ENCODE results near the gene FASN. TPM values are rescaled to one million over a fixed set of nuclear protein-coding genes. Genes with fewer than 3 reads are reported as not detected.

Gene FASN
- total RNA-seq, 8 experiments from 2014 or later, result 32.4 to 333 (median 89.0) TPM

DNA sequence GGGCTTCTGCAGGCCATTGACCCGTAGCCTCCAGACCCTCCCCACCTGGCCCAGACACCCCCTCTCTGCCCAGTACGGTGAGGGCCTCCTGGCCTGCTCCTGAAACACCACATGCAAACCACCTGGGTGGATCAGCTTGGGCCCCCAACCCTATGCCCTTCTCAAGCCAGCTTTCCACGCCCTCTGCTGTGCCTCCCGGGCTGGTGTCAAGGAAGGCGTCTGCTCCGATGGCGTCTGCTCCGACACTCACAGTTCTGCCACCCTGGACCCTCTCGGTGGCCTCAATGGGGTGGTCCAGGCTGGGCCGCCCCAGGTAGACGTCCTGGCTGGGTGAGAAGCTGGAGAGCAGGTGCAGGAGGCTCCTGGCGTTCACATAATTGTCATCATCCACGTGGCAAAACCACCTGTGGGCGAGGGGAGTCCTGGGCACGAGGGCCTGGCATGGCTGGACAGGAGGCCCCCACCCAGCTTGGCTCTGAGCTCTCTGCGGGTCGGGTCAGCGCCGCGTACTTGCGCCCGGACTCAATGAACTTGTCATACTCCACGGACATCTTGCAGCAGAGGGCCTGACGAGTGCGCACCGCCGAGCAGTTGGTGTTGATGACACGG lies 47.8 kb downstream of the FASN start:
- Histone ChIP-seq H3K4me3 (peak overlapping the region; percentile 75 to 100 (median 96)), H3K4me1 (replicated peaks in 1 of 2) (peaks cover 7 to 12% of the 10 kb centered on the region in 2 donors), H3K27ac (no peak overlapping the region)
- WGBS, 10 experiments, result 75 to 92% (median 80%) methylated on average over 1 to 9 of the region's 28 CpGs; no CpG with 5 or more reads in 5 of the 10 experiments
- no peak for ATAC-seq (replicated peaks in 6 of 8)
- in situ Hi-C loops (cut with MboI; ENCODE audit: low pct_unique_long_range_greater_than_20kb in 2 of 9, low sequenced_read_pairs in 9 of 9, unreplicated experiment in 9 of 9), result no loop called here

DNA sequence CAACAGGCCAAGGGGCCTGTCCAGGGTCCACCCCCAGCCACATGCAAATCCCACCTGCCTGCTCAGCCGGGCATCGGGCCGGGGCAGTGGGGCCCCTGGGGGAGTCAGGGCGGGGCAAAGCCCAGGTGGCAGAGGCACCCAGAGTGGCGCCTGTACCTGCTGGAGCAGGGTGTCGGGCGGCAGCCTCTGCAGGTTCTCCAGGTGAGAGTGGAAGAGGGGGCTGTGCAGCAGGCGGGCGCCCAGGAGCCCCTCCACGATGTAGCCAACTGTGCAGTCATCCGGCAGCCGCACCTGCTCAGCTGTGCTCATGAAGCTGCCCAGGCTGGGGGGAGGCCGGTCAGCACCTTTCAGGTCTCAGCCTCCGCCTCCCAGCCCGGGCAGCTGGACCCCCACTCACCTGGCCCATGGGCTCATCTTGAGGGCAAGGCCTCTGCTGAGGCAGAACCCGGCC lies 48.5 kb downstream of the FASN start:
- ATAC-seq (replicated peaks in 6 of 8), result no peak
- in situ Hi-C loops (cut with MboI; ENCODE audit: low pct_unique_long_range_greater_than_20kb in 2 of 9, low sequenced_read_pairs in 9 of 9, unreplicated experiment in 9 of 9), result loop anchor here in 4 of 9 experiments (25.0 kb wide), 2 partner anchors 88 to 113 kb away; no protein-coding TSS in a partner anchor
- Histone ChIP-seq H3K27ac (no peak overlapping the region), H3K4me1 (replicated peaks in 1 of 2) (peaks cover 7 to 12% of the 10 kb centered on the region in 2 donors), H3K4me3 (no peak overlapping the region)
- WGBS, 10 experiments, result 96 to 100% (median 100%) methylated on average over 1 to 3 of the region's 16 CpGs; no CpG with 5 or more reads in 7 of the 10 experiments

DNA sequence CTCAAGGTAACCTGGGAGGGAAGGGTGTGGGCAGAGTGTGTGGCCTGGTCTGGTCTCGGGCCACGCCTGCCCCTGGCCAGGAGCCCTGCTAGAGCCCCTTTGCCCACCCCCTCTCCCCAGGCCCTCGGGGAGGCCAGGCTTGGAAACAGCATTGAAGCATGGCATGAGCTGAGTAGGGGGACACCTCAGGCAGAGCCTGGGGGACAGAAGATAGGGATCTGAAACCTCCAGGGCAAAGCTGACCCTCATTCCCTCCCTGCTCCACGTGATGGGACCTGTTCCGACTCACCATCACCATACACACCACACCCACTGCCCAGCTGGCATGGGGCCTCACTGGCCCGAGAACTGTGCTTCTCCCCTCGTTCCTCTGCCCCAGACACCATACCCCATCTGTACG lies 48.9 kb downstream of the FASN start:
- Histone ChIP-seq H3K4me3 (no peak overlapping the region), H3K4me1 (replicated peaks in 1 of 2) (peaks cover 7 to 12% of the 10 kb centered on the region in 2 donors), H3K27ac (no peak overlapping the region)
- no peak for ATAC-seq (replicated peaks in 6 of 8)
- in situ Hi-C loops (cut with MboI; ENCODE audit: low pct_unique_long_range_greater_than_20kb in 2 of 9, low sequenced_read_pairs in 9 of 9, unreplicated experiment in 9 of 9), result loop anchor here in 4 of 9 experiments (25.0 kb wide), 2 partner anchors 88 to 113 kb away; no protein-coding TSS in a partner anchor
- 20 to 40% methylated on average over 1 of the region's 8 CpGs; no CpG with 5 or more reads in 8 of the 10 experiments for WGBS, 10 experiments

DNA sequence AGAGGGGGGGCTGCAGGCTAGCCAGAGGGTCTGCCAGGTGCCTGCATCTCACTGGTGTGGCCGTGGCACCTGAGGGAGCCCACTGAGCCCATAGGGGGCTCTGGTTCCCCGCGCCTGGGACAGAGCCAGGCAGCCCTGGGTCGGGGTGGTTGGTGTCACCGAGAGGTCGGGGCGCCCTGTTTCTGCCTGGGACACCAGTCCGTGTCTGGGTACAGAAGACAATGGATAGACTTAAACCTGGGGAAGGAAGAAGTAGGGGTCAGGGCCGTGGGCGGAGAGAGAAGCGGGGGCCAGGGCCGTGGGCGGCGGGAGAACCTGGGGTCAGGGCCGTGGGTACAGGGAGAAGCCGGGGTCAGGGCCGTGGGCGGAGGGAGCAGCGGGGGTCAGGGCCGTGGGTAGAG lies 49.5 kb downstream of the FASN start:
- ATAC-seq (replicated peaks in 6 of 8), result no peak
- WGBS, 10 experiments, result 100% methylated on average over 4 of the region's 20 CpGs; no CpG with 5 or more reads in 9 of the 10 experiments
- H3K4me1 ChIP-seq (replicated peaks in 1 of 2), result peaks cover 7 to 12% of the 10 kb centered on the region in 2 donors

DNA sequence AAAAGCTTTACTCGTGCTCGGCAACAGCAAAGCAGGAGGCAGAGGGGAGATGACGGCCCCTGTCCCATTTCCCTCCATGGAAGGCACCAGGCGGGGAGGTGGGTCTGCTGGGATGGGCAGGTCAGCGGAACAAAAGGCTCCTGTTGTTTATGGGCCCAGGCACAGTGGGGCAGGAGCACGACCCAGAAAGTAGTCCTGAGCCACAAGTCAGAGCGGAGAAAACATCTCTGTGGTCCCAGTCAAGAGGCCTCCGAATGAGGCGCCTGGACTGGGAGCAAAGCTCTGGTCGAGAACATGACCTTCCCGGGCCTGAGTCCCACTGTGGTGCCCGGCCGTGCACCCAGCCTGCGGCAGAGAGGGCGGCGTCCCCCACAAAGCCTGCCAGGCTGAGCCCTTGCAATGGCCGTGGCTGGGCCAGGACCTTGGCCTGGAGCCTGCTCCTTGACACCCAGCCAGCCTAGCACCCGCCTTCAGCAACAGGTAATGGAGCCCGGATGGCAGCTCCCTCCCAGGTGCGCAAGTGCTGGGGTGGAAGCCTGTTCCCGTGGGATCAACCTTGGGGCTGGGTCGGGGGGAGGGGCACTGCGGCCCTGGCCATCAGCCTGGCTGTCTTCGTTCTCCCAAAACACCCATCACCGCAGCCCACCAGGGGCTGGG lies 50.0 kb downstream of the FASN start:
- H3K4me3 ChIP-seq, result no peak overlapping the region
- ATAC-seq (replicated peaks in 6 of 8), result no peak
- WGBS, 10 experiments, result 53 to 100% (median 81%) methylated on average over 1 to 6 of the region's 25 CpGs; no CpG with 5 or more reads in 3 of the 10 experiments
- H3K4me1 ChIP-seq (replicated peaks in 1 of 2), result peaks cover 6 to 10% of the 10 kb centered on the region in 2 donors
- H3K27ac ChIP-seq, result no peak overlapping the region
- in situ Hi-C loops (cut with MboI; ENCODE audit: low pct_unique_long_range_greater_than_20kb in 2 of 9, low sequenced_read_pairs in 9 of 9, unreplicated experiment in 9 of 9), result loop anchor here in 4 of 9 experiments (25.0 kb wide), 2 partner anchors 89 to 114 kb away; no protein-coding TSS in a partner anchor

More for the DNA sequence above, 49.5 kb downstream of the FASN start:
- in situ Hi-C loops (cut with MboI; ENCODE audit: low pct_unique_long_range_greater_than_20kb in 2 of 9, low sequenced_read_pairs in 9 of 9, unreplicated experiment in 9 of 9), result loop anchor here in 4 of 9 experiments (25.0 kb wide), 2 partner anchors 89 to 114 kb away; no protein-coding TSS in a partner anchor
- Histone ChIP-seq H3K27ac (no peak overlapping the region), H3K4me3 (no peak overlapping the region)

DNA sequence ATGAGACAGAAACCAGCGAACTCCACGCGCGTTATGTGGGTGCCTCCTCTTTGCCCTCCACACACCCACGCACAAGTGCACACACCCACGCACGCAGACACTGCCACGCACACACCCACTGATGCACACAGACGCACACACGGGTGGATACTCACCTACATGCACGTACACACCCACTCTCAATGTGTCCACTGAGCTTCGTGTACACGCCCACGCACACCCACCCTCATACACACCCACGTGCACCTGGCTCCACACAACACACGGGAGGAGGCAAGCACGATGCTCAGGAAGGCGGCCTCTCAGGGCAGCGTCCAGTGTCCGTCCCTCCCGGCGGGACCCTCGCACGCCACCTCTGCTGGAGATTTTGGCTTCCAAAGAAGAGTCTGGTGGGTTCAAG lies 50.7 kb downstream of the FASN start:
- in situ Hi-C loops (cut with MboI; ENCODE audit: low pct_unique_long_range_greater_than_20kb in 2 of 9, low sequenced_read_pairs in 9 of 9, unreplicated experiment in 9 of 9), result loop anchor here in 4 of 9 experiments (25.0 kb wide), 2 partner anchors 90 to 115 kb away; no protein-coding TSS in a partner anchor
- WGBS, 10 experiments, result 87 to 100% (median 94%) methylated on average over 5 to 12 of the region's 24 CpGs; no CpG with 5 or more reads in 6 of the 10 experiments
- H3K4me3 ChIP-seq, result no peak overlapping the region
- peaks cover 0 to 6% of the 10 kb centered on the region in 2 donors for H3K4me1 ChIP-seq (replicated peaks in 1 of 2)
- H3K27ac ChIP-seq, result no peak overlapping the region
- no peak for ATAC-seq (replicated peaks in 6 of 8)

DNA sequence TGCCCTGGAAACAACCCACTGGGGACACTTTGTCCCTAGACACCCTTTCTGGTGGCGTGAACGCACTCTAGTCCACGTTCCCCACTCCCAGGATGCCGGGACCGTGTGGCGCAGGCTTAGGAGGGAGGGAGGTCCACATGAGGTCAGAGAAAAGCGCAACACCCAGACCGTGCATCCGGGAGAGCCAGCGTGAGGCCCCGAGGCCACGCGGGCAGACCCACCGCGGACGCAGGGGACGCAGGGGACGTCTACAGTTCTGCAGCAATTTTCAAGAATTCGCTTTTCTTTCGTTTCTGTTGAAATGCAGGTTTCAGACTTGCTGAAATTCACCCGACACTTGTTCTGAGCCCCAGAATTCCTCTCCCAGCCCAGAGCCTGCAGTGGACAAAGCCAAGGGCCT lies 51.1 kb downstream of the FASN start:
- Histone ChIP-seq H3K27ac (no peak overlapping the region), H3K4me1 (replicated peaks in 1 of 2) (peaks cover 0 to 6% of the 10 kb centered on the region in 2 donors), H3K4me3 (no peak overlapping the region)
- in situ Hi-C loops (cut with MboI; ENCODE audit: low pct_unique_long_range_greater_than_20kb in 2 of 9, low sequenced_read_pairs in 9 of 9, unreplicated experiment in 9 of 9), result loop anchor here in 4 of 9 experiments (25.0 kb wide), 2 partner anchors 90 to 115 kb away; no protein-coding TSS in a partner anchor
- no peak for ATAC-seq (replicated peaks in 6 of 8)
- 70 to 96% (median 89%) methylated on average over 5 to 15 of the region's 21 CpGs; no CpG with 5 or more reads in 4 of the 10 experiments for WGBS, 10 experiments

DNA sequence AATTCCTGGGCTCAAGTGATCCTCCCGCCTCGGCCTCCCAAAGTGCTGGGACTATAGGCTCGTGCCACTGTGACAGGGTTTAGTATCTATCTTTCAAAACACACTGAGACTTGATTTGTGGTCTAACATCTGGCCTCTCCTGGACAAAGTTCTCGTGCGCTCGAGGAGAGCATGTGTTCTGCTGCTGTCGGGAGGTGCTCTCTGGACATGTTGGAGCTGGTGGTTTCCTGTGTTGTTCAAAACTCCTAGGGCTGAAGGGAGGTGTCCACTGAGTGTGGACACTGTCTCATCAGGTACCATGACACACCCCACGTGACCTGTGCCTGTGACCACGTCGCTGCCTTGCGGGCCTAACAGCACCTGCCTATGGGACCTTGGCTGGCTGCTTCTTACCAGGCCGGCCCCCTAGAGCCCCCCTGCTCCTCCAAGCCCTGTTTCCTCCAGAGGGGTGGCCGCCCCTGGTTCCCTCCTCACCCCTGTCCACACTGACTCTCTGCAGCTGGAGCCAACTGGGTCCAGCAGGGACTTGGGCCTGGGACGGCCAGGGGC lies 52.0 kb downstream of the FASN start:
- no peak overlapping the region for H3K27ac ChIP-seq

DNA sequence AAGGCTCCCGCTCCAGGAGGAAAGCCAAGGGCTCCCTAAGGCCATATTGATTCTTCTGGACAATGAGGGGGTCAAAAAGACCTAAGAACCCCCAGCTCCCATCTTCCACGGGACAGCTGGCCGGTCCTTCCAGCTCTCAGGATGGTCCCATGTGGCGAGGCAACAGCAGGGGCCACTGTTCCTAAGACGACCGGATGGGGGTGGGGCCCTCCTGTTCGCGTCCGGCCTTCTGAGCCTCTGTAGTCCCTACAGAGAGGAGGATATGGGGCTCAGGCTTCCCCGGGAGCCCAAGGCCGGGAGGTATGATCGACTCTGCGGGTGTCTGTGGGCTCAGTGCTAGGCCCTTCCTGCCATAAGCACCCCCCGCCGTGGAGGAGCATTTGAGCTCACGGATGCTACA lies 54.5 kb downstream of the FASN start:
- Histone ChIP-seq H3K4me1 (replicated peaks in 1 of 2) (no peaks in the 10 kb centered on the region), H3K4me3 (no peak overlapping the region), H3K27ac (no peak overlapping the region)
- ATAC-seq (replicated peaks in 6 of 8), result peak in 1 of 8 experiments; percentile 13
- in situ Hi-C loops (cut with MboI; ENCODE audit: low pct_unique_long_range_greater_than_20kb in 2 of 9, low sequenced_read_pairs in 9 of 9, unreplicated experiment in 9 of 9), result loop anchor here in 4 of 9 experiments (25.0 kb wide), 2 partner anchors 94 to 119 kb away; no protein-coding TSS in a partner anchor
- 66 to 89% (median 70%) methylated on average over 5 to 12 of the region's 16 CpGs; no CpG with 5 or more reads in 6 of the 10 experiments for WGBS, 10 experiments

More for the DNA sequence above, 52.0 kb downstream of the FASN start:
- peak in 2 of 8 experiments; percentile 16 to 53 for ATAC-seq (replicated peaks in 6 of 8)
- 33 to 96% (median 89%) methylated on average over 2 to 6 of the region's 14 CpGs; no CpG with 5 or more reads in 3 of the 10 experiments for WGBS, 10 experiments
- H3K4me1 ChIP-seq (replicated peaks in 1 of 2), result peaks cover 0 to 6% of the 10 kb centered on the region in 2 donors
- in situ Hi-C loops (cut with MboI; ENCODE audit: low pct_unique_long_range_greater_than_20kb in 2 of 9, low sequenced_read_pairs in 9 of 9, unreplicated experiment in 9 of 9), result loop anchor here in 4 of 9 experiments (25.0 kb wide), 2 partner anchors 91 to 116 kb away; no protein-coding TSS in a partner anchor
- H3K4me3 ChIP-seq, result no peak overlapping the region

DNA sequence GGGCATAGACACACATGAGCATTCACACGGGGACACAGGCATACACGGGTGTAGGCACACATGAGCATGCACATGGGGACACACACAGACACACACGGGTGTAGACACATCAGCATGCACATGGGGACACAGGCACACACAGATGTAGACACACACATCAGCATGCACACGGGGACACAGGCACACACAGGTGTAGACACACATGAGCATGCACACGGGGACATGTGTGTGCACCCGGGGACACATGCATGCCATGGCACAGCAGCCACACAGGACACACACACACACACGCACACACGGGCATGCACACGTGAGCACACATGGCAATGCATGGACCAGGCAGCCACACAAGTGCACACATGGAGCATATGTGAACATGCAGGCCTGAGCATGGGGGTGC lies 55.4 kb downstream of the FASN start:
- in situ Hi-C loops (cut with MboI; ENCODE audit: low pct_unique_long_range_greater_than_20kb in 2 of 9, low sequenced_read_pairs in 9 of 9, unreplicated experiment in 9 of 9), result loop anchor here in 4 of 9 experiments (25.0 kb wide), 2 partner anchors 95 to 120 kb away; no protein-coding TSS in a partner anchor
- no peak overlapping the region for H3K4me3 ChIP-seq
- no peak overlapping the region for H3K27ac ChIP-seq
- peak in 4 of 8 experiments; percentile 6 to 21 (median 14) for ATAC-seq (replicated peaks in 6 of 8)
- H3K4me1 ChIP-seq (replicated peaks in 1 of 2), result no peaks in the 10 kb centered on the region
- WGBS, 10 experiments, result 23 to 100% (median 24%) methylated on average over 1 to 4 of the region's 9 CpGs; no CpG with 5 or more reads in 7 of the 10 experiments

DNA sequence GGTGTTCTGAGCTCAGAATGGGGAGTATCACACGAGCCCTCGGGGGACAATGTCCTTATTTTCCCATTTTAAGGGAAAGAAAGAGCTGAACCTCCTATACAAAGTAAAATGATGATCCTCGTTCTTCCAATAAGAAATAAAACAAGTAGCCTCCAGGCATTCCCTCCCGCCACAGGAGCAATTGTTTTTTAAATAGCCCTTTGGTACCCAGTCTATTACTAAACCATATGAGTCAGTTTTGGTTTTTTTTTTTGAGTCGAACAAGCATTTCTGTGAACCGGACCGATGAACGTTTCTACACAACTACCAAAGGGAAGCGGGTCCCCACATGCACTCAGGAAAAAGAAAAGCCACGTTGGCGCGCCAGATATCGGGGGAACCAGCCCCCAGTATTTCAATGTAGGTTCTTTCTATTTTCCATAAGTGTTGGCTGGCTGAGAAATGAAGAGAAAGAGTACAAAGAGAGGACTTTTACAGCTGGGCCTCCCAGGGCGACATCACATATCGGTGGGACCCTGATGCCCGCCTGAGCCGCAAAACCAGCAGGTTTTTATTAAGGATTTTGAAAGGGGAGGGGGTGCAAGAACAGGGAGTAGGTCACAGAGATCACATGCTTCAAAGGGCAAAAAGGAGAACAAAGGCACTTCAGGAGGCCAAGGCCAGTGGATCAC lies 56.8 kb downstream of the FASN start:
- H3K4me3 ChIP-seq, result no peak overlapping the region
- in situ Hi-C loops (cut with MboI; ENCODE audit: low pct_unique_long_range_greater_than_20kb in 2 of 9, low sequenced_read_pairs in 9 of 9, unreplicated experiment in 9 of 9), result loop anchor here in 4 of 9 experiments (25.0 kb wide), 2 partner anchors 96 to 121 kb away; no protein-coding TSS in a partner anchor
- no peak for ATAC-seq (replicated peaks in 6 of 8)
- peaks cover 4% of the 10 kb centered on the region in 2 donors for H3K4me1 ChIP-seq (replicated peaks in 1 of 2)
- 4 to 91% (median 68%) methylated on average over 3 to 16 of the region's 17 CpGs for WGBS, 10 experiments
- H3K27ac ChIP-seq, result no peak overlapping the region
